22Rv1 (cell line): Measurements from ENCODE around the gene AMPD3.

Experiments used
- ZFX ChIP-seq: fragments of 450-650 bp; IDR thresholded peaks from 2 replicates; pipeline ENCODE4 v1.6.1; 2017; ENCODE audit warnings: antibody characterized with exemption, borderline replicate concordance
- TF ChIP-seq, protein P1 (sequence below): fragments of 450-650 bp; IDR thresholded peaks from 2 replicates; pipeline ENCODE4 v1.5.1; 2017; ENCODE audit warnings: mild to moderate bottlenecking

DNA sequence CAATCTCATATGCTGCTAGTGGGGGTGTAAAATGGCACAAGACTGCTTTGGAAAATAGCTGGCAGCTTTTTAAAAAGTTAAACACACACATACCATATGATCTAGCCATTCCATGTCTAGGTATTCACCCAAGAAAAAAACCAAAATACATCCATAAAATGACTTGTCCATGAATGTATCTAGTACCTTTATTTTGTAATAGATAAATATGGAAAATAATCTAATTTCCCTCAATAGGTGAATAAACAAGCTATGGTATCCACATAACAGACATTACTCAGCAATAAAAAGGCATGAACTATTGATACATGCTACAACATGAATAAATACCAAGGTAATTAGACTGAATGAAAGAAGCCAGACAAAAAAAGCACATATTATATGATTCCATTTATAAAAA lies 63.1 kb downstream of the AMPD3 start:
- TF ChIP-seq, protein P1, sequence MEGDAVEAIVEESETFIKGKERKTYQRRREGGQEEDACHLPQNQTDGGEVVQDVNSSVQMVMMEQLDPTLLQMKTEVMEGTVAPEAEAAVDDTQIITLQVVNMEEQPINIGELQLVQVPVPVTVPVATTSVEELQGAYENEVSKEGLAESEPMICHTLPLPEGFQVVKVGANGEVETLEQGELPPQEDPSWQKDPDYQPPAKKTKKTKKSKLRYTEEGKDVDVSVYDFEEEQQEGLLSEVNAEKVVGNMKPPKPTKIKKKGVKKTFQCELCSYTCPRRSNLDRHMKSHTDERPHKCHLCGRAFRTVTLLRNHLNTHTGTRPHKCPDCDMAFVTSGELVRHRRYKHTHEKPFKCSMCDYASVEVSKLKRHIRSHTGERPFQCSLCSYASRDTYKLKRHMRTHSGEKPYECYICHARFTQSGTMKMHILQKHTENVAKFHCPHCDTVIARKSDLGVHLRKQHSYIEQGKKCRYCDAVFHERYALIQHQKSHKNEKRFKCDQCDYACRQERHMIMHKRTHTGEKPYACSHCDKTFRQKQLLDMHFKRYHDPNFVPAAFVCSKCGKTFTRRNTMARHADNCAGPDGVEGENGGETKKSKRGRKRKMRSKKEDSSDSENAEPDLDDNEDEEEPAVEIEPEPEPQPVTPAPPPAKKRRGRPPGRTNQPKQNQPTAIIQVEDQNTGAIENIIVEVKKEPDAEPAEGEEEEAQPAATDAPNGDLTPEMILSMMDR: no peak
- no peak for TF ChIP-seq ZFX
